GM19023 (cell line): ENCODE data around the gene ACKR3.

ENCODE experiments used
- ATAC-seq: cut with Tn5 transposase; IDR thresholded peaks from one replicate; pipeline ENCODE4 v1.9.1; 2021; ENCODE audit warnings: mild to moderate bottlenecking, moderate library complexity; ENCODE audit not compliant: unreplicated experiment

The ACKR3 gene

GRCh38 chr2:236628256-236628901 is 58.8 kb downstream of the ACKR3 start:
- ATAC-seq, result no peak

GRCh38 chr2:236628981-236629605 is 59.5 kb downstream of the ACKR3 start:
- no peak for ATAC-seq

GRCh38 chr2:236629961-236630872 is 60.6 kb downstream of the ACKR3 start:
- ATAC-seq, result no peak

- no peak for ATAC-seq
These were observed 61.7 kb downstream of the ACKR3 start for GRCh38 chr2:236631281-236631855.

GRCh38 chr2:236631856-236632291 is 62.2 kb downstream of the ACKR3 start:
- ATAC-seq, result no peak
